IPS DF 19.7 (cell line): ENCODE results near the gene NANP.
A peak's percentile ranks its signal among the peaks of the same experiment; 100 is the strongest.
"Not testable (repeated sequence)": the region's sequence is repeated elsewhere in the genome, so short reads cannot be mapped to it uniquely, and the experiment has no call there.

Source experiments
- DNase-seq: peaks from one replicate; pipeline ENCODE4 v3.0.0-alpha.2; 2013; ENCODE audit warnings: low read depth, low spot score

Gene NANP

GRCh38 chr20:25606094-25606695 is 17.6 kb downstream of the NANP start:
- DNase-seq: no peak

DNA sequence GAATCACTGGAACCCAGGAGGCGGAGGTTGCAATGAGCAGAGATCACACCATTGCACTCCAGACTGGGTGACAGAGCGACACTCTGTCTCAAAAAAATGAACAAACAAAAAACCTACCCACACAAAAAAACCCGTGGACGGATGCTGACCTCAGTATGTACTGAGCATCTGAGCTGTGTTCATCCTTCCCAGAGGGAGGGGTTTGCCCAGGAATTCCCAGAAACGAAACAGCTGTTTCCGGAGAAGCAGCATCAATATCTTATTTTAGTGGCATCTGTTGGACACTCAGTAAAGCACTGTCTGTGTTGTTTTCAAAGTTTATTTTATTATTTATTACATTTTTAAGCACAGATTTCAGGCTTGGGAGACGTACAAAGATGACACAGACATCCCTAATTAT is 18.7 kb downstream of the NANP start:
- DNase-seq: no peak

- no peak for DNase-seq
These were observed 19.2 kb downstream of the NANP start for GRCh38 chr20:25604611-25605010.

GRCh38 chr20:25602914-25603309 is 20.9 kb downstream of the NANP start:
- not testable (repeated sequence) for DNase-seq

DNA sequence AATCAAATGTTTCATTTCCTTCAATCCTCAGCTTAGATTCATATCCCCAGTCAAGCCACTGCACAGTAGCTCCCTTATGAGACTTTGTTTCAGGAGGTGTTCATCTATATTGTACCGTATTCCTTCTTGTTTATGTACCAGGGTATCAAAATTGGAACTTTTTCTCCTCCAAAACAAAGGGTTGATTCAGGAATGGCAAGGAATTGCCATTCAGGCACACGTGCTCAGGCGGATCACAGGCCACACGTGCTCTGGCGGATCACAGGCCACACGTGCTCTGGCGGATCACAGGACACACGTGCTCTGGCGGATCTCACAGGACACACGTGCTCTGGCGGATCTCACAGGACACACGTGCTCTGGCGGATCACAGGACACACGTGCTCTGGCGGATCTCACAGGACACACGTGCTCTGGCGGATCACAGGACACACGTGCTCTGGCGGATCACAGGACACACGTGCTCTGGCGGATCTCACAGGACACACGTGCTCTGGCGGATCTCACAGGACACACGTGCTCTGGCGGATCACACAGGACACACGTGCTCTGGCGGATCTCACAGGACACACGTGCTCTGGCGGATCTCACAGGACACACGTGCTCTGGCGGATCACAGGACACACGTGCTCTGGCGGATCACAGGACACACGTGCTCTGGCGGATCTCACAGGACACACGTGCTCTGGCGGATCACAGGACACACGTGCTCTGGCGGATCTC is 21.5 kb downstream of the NANP start:
- not testable (repeated sequence) for DNase-seq

DNA sequence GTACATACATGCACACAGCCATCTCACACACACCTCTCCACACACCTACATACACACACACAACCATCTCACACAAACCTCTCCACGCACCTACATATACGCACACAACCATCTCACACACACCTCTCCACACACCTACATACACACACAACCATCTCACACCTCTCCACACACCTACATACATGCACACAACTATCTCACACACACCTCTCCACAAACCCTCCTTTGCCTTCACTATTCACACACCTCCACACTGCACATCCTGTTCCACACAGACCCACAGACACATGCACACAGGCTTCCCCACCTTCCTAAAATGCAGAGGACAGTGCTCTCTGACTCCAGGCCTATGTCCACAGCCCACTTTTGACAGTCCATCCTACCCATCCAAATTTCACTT is 22.2 kb downstream of the NANP start:
- no peak for DNase-seq

DNA sequence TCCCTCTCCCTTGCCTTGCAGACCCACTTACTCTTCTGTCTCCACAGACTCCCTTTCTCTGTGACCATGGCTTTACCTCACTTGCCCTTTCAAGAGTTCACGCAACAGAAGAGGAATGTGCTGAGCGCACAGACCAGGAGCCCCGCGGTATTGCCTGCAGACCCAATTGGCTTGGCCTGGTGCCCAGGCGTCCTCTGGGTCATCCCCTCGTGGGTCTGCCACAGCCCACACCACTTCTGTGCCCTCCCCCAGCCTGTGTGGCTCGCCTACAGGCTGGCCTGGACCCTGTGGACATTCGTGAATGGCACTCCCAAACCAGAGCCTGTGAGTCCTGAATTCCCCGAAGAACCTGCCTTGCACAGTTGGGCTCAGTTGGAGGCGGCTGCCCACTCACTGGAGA is 23.2 kb downstream of the NANP start:
- DNase-seq: no peak

DNA sequence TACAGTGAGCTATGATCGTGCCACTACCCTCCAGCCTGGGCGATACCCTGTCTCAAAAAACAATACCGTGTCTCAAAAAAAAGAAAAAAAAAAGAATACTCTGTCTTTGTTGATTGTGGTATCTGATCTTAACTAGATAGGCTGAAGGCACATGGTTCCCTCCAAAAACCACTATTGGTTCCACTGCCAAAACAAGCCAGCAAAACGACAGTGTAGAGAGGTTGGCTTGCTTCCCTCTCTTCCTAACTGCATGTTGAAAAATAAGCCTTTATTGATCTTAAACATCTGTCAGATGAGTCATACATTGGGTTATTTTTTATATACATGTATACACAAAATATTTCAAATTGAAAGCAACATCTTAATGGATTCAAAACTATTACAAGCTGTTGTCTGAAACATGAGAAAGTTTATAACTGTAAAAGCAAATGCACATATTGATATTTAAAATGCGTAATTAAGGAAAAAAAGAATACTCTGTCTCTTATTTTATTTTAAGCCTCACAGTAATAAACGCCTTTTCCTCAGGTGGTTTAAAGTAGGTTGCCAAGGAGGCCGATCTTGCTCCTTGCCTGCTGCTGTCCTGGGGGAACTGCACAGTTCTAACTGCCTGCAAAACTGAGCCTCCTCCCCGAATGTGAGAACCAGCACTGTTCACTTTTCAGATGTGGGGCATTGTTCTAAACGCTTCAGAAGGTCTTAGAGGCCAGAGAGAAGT is 31.5 kb downstream of the NANP start:
- DNase-seq: no peak

DNA sequence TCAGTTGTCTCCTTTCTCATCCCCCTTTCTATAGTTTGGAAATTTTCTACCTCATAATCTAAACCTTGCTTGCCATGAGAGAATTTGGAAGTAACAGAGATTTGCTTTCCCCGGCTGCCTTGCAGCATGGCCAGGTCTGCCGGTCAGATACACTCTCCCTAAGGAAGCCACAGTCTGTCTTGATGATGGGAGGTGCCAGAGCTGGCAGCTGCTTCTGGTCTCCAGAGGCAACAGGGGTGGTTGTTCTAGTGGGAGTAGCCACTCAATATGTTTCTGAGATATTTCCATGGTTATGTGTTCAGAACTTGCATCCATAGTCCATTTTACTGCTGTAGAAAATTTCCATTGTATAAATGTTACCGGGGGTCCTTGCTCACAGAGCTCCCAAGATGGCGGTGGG is 33.0 kb downstream of the NANP start:
- not testable (repeated sequence) for DNase-seq

GRCh38 chr20:25588491-25588890 is 35.3 kb downstream of the NANP start:
- no peak for DNase-seq

DNA sequence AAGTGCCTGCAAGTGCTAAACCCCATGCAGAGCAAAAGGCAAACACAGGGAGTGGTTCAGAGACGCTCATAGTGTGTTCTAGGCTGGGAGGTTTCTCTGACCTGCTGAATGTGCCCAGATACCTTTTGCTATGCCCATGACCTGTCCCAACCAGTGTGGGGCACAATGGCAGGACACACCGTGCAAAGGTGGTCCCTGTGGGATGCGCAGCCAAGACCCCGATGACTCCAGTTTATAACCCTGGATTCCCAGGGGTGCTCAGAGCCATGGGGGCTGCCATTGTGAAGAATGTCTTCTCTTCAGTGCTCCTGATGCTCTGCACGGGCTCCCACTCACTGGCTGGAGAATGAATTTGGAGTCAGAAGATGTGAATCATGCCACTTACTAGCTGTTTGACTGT is 36.3 kb downstream of the NANP start:
- DNase-seq: no peak

GRCh38 chr20:25586877-25587276 is 36.9 kb downstream of the NANP start:
- DNase-seq: no peak

DNA sequence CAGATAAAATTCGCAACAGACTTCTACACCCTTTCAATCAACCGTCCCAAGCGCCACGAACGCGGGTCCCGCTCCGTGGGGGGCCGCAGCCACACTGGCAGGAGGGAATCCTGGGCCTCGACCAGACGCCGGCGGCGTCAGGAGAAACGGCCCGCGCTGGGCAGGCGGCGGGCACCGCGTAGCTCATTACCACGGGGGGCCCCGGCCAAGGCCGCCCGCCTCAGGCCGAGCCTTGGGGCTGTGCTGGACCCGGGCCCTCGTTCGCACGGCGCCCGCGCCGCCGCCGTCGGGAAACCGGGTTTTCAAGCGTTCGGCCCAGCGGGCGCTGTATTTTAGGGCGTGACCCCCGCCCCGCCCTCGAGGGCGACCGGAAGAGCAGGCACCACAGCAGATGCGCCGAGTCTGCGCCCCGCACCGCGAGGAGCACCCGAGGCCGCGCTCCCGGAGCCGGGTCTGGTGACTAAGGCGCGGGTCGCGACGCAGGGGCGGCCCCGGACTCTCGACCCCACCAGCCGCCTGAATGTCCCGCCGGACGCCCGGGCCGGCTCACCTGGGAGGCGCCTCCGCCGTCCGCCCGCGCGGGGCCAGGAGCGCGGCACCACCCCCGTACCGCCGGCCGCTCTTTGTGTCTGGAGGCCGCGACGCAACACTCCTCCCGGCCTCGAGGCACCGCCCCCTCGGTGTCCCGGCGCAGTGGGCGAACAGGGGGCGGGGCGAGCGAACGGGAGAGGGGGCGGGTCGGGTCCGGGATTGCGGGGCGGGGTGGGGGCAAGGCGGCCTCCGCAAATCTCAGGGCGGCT is 38.7 kb downstream of the NANP start, which contains the start of gene NINL:
Gene NINL, minus strand, starts transcription at position 627 of the 800 bp plus-strand sequence. CDS start 58,944 bp downstream, outside the sequence.
- DNase-seq: peak; percentile 25

- not testable (repeated sequence) for DNase-seq
These were observed 40.2 kb downstream of the NANP start for GRCh38 chr20:25583607-25584006.

GRCh38 chr20:25580711-25581110 is 43.1 kb downstream of the NANP start:
- no peak for DNase-seq

GRCh38 chr20:25579081-25579770 is 44.6 kb downstream of the NANP start:
- DNase-seq: no peak

DNA sequence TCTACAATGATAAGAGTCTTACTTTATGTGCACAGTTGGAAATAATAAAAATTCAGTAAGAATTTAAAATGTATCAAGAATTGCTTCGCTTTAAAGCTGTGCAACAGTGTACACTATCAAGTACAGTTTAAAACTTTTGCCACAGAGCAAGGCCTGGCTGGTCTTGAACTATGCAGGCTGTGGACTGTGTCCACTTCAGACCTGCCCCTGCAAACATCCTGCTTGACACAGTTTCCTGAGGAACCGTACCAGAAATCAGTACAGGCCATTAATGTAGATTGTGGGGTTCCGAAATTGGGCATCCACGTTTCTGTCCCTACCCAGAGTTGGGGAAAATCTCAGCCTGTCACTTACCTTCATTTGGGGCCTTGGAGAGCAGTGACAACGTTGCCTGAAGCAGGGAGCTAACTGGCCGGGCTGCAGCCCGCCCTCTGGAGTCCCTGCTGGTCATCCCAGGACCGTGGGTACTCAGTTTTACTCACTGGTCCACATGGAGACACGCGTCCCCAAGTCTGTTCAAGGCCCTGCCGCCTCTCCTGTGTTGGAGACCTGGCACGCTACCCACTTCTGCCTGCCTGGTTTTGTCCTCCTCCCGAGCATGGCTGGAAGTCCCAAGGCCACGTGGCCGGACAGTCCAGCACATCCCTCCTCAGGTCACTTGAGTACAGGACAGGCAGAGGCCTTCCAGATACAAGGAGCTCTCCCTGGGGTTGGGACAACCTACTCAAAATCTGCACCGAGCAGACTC is 46.9 kb downstream of the NANP start:
- DNase-seq: no peak

DNA sequence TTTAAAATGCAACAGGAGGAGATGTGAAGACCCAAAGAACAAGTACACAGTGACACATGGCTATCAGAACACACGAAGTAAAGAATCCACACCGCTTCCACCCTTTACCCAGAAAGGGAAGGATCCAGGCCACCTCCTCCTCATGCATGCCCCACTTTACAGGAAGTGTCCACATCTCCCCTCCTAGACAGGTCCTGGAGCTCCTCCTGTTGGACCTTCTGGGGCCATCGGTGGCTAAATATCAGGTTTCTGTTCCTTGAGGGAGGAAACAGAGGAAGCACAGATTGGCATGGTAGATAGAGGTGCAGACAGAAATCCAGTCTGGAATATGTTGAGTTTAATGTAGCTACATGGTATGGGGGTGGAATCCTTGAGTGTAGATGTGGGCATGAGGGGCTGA is 49.4 kb downstream of the NANP start:
- no peak for DNase-seq

GRCh38 chr20:25573288-25574251 is 50.2 kb downstream of the NANP start:
- no peak for DNase-seq
